ENCODE data around the gene ARHGAP28. TPM values are rescaled to one million over a fixed set of nuclear protein-coding genes. Genes with fewer than 3 reads are reported as not detected.

ARHGAP28 gene
- total RNA-seq, 4 donors from 2014 or later: 0.52 to 1.7 (median 0.75) TPM

- Histone ChIP-seq H3K4me1 (no peaks in the 10 kb centered on the region), H3K27ac (replicated peaks in 1 of 4) (no peak overlapping the region), H3K9me3 (no peaks in the 10 kb centered on the region), H3K36me3 (no peaks in the 10 kb centered on the region), H3K27me3 (no peaks in the 10 kb centered on the region), H3K4me3 (no peak overlapping the region)
- 78% methylated on average over 2 of the region's 2 CpGs for WGBS
- TF ChIP-seq POLR2A (IDR thresholded peaks at IDR 0.05; ENCODE audit: low read depth): no peak
- no peak for DNase-seq (ENCODE audit: extremely low spot score)
- intact Hi-C loops (cut with DNase I): no loop called here
These were observed 44.3 kb downstream of the ARHGAP28 start for GRCh38 chr18:6773777-6774176.

- Histone ChIP-seq H3K27ac (replicated peaks in 1 of 4) (no peak overlapping the region), H3K4me1 (no peaks in the 10 kb centered on the region), H3K4me3 (no peak overlapping the region), H3K27me3 (no peaks in the 10 kb centered on the region), H3K9me3 (no peaks in the 10 kb centered on the region), H3K36me3 (no peaks in the 10 kb centered on the region)
- no peak for DNase-seq (ENCODE audit: extremely low spot score)
- 80% methylated on average over 7 of the region's 7 CpGs for WGBS
- no peak for TF ChIP-seq POLR2A (IDR thresholded peaks at IDR 0.05; ENCODE audit: low read depth)
- TF ChIP-seq POLR2AphosphoS5 (IDR thresholded peaks at IDR 0.05): no peak
- TF ChIP-seq EP300 (IDR thresholded peaks at IDR 0.05): no peak
- no peak for TF ChIP-seq CTCF (IDR thresholded peaks at IDR 0.05)
- intact Hi-C loops (cut with DNase I): no loop called here
These were observed 45.7 kb downstream of the ARHGAP28 start for GRCh38 chr18:6775237-6775636.

- Histone ChIP-seq H3K9me3 (no peaks in the 10 kb centered on the region), H3K4me3 (no peak overlapping the region), H3K27ac (replicated peaks in 1 of 4) (no peak overlapping the region), H3K4me1 (no peaks in the 10 kb centered on the region), H3K27me3 (no peaks in the 10 kb centered on the region), H3K36me3 (no peaks in the 10 kb centered on the region)
- intact Hi-C loops (cut with DNase I): no loop called here
- no peak for DNase-seq (ENCODE audit: extremely low spot score)
- TF ChIP-seq CTCF (IDR thresholded peaks at IDR 0.05) (no peak), EP300 (IDR thresholded peaks at IDR 0.05) (no peak), POLR2A (IDR thresholded peaks at IDR 0.05; ENCODE audit: low read depth) (no peak), POLR2AphosphoS5 (IDR thresholded peaks at IDR 0.05) (no peak)
- 57% methylated on average over 2 of the region's 2 CpGs for WGBS
These were observed 46.2 kb downstream of the ARHGAP28 start for GRCh38 chr18:6775702-6776101.

GRCh38 chr18:6776188-6776587 is 46.7 kb downstream of the ARHGAP28 start:
- no peak overlapping the region for H3K4me3 ChIP-seq
- no peaks in the 10 kb centered on the region for H3K36me3 ChIP-seq
- no peaks in the 10 kb centered on the region for H3K27me3 ChIP-seq
- intact Hi-C loops (cut with DNase I): no loop called here
- no peaks in the 10 kb centered on the region for H3K9me3 ChIP-seq
- no peak for DNase-seq (ENCODE audit: extremely low spot score)
- H3K4me1 ChIP-seq: peaks cover 0 to 2% (median 2%) of the 10 kb centered on the region in 4 donors
- no peak overlapping the region for H3K27ac ChIP-seq (replicated peaks in 1 of 4)
- TF ChIP-seq POLR2A (IDR thresholded peaks at IDR 0.05; ENCODE audit: low read depth): no peak
- no peak for TF ChIP-seq EP300 (IDR thresholded peaks at IDR 0.05)
- TF ChIP-seq POLR2AphosphoS5 (IDR thresholded peaks at IDR 0.05): no peak
- TF ChIP-seq CTCF (IDR thresholded peaks at IDR 0.05): no peak
- WGBS: 67% methylated on average over 7 of the region's 7 CpGs

GRCh38 chr18:6777509-6777908 is 48.0 kb downstream of the ARHGAP28 start:
- Histone ChIP-seq H3K36me3 (no peaks in the 10 kb centered on the region), H3K9me3 (no peaks in the 10 kb centered on the region), H3K4me3 (no peak overlapping the region), H3K27me3 (no peaks in the 10 kb centered on the region), H3K27ac (replicated peaks in 1 of 4) (no peak overlapping the region), H3K4me1 (peaks cover 9 to 14% (median 13%) of the 10 kb centered on the region in 4 donors)
- DNase-seq (ENCODE audit: extremely low spot score): no peak
- no peak for TF ChIP-seq POLR2AphosphoS5 (IDR thresholded peaks at IDR 0.05)
- no peak for TF ChIP-seq EP300 (IDR thresholded peaks at IDR 0.05)
- no peak for TF ChIP-seq CTCF (IDR thresholded peaks at IDR 0.05)
- no peak for TF ChIP-seq POLR2A (IDR thresholded peaks at IDR 0.05; ENCODE audit: low read depth)
- 90% methylated on average over 3 of the region's 3 CpGs for WGBS
- intact Hi-C loops (cut with DNase I): no loop called here
